DOHH2 (cell line): Measurements from ENCODE around the gene METTL1.
A peak's percentile ranks its signal among the peaks of the same experiment; 100 is the strongest.

Experiments
- H3F3A ChIP-seq: fragments of 200-600 bp; sonication (generic), shearing (Covaris generic); 2 replicates; pipeline ENCODE4 v1.6.0; 2016; ENCODE audit warnings: antibody characterized with exemption, mild to moderate bottlenecking; ENCODE audit not compliant: control insufficient read depth, insufficient read depth
- H3K27ac ChIP-seq: fragments of 200-600 bp; sonication (generic); 2 replicates; pipeline ENCODE4 v1.5.1; 2014; ENCODE audit warnings: low read depth, mild to moderate bottlenecking, low read length, moderate library complexity
- H3K27me3 ChIP-seq: fragments of 200-600 bp; sonication (generic); 2 replicates; pipeline ENCODE4 v1.6.1; 2014; ENCODE audit warnings: mild to moderate bottlenecking, low read length, mixed read lengths; ENCODE audit not compliant: control insufficient read depth
- H3K36me3 ChIP-seq: fragments of 200-600 bp; sonication (generic); 2 replicates; pipeline ENCODE4 v1.6.1; 2014; ENCODE audit warnings: mild to moderate bottlenecking, low read length, moderate library complexity, mixed read lengths; ENCODE audit not compliant: control insufficient read depth
- H3K4me1 ChIP-seq: fragments of 200-600 bp; sonication (generic); 2 replicates; pipeline ENCODE4 v1.6.1; 2014; ENCODE audit warnings: mild to moderate bottlenecking, low read length, mixed read lengths; ENCODE audit not compliant: control insufficient read depth
- H3K4me2 ChIP-seq: fragments of 200-600 bp; sonication (generic); 2 replicates; pipeline ENCODE4 v1.6.0; 2014; ENCODE audit warnings: mild to moderate bottlenecking, low read length, moderate library complexity
- H3K4me3 ChIP-seq: fragments of 200-600 bp; sonication (generic); 2 replicates; pipeline ENCODE4 v1.5.1; 2014; ENCODE audit warnings: mild to moderate bottlenecking, low read length, mixed read lengths
- H3K79me2 ChIP-seq: fragments of 200-600 bp; sonication (generic); 2 replicates; pipeline ENCODE4 v1.6.1; 2014; ENCODE audit warnings: mild to moderate bottlenecking, low read length, mixed read lengths; ENCODE audit not compliant: control insufficient read depth
- H3K9me2 ChIP-seq: fragments of 200-600 bp; sonication (generic); replicated peaks from 2 replicates; pipeline ENCODE4 v1.6.1; 2014; ENCODE audit warnings: mild to moderate bottlenecking, low read length, mixed read lengths; ENCODE audit not compliant: control insufficient read depth
- H3K9me3 ChIP-seq: fragments of 200-600 bp; sonication (generic); 2 replicates; pipeline ENCODE4 v1.6.1; 2014; ENCODE audit warnings: antibody characterized with exemption, low read length, mixed read lengths; ENCODE audit not compliant: control insufficient read depth, insufficient read depth
- H4K20me1 ChIP-seq: fragments of 200-600 bp; sonication (generic); 2 replicates; pipeline ENCODE4 v1.6.0; 2014; ENCODE audit warnings: low read depth, mild to moderate bottlenecking, antibody characterized with exemption, low read length, moderate library complexity; ENCODE audit not compliant: control insufficient read depth, insufficient read depth
- CTCF ChIP-seq: fragments of 200-600 bp; sonication (generic); IDR thresholded peaks from one replicate; pipeline ENCODE4 v1.5.1; 2014; ENCODE audit warnings: antibody characterized with exemption, mild to moderate bottlenecking, low read depth, low read length; ENCODE audit not compliant: poor library complexity, severe bottlenecking
- EZH2phosphoT487 ChIP-seq: fragments of 200-600 bp; sonication (generic); IDR thresholded peaks from 2 replicates; pipeline ENCODE4 v1.6.1; 2017; ENCODE audit warnings: borderline replicate concordance, mild to moderate bottlenecking, antibody characterized with exemption, low read length, moderate library complexity, mixed read lengths

The METTL1 gene

GRCh38 chr12:57739914-57740538, 31.9 kb downstream of the METTL1 start:
- Histone ChIP-seq H3K4me1 (peaks cover 49% of the 10 kb centered on the region), H3F3A (peaks cover 2% of the 10 kb centered on the region; the same call in 1 of the 2 replicates), H3K27me3 (no peaks in the 10 kb centered on the region), H3K79me2 (peaks cover 33% of the 10 kb centered on the region), H3K36me3 (peaks cover 1% of the 10 kb centered on the region; the same call in 1 of the 2 replicates), H3K4me2 (peak overlapping the region; percentile 93), H3K9me3 (no peaks in the 10 kb centered on the region), H4K20me1 (no peaks in the 10 kb centered on the region), H3K9me2 (no peaks in the 10 kb centered on the region), H3K4me3 (no peak overlapping the region), H3K27ac (no peak overlapping the region)
- TF ChIP-seq EZH2phosphoT487 (no peak), CTCF (no peak)

- Histone ChIP-seq H3K4me1 (peaks cover 49% of the 10 kb centered on the region), H3K36me3 (peaks cover 3% of the 10 kb centered on the region; the same call in 1 of the 2 replicates), H3K27me3 (no peaks in the 10 kb centered on the region), H3K9me3 (no peaks in the 10 kb centered on the region), H3F3A (peaks cover 2% of the 10 kb centered on the region; the same call in 1 of the 2 replicates), H4K20me1 (no peaks in the 10 kb centered on the region), H3K4me2 (peak overlapping the region; percentile 17; the same call in 1 of the 2 replicates), H3K79me2 (peaks cover 32% of the 10 kb centered on the region), H3K9me2 (no peaks in the 10 kb centered on the region), H3K27ac (no peak overlapping the region), H3K4me3 (no peak overlapping the region)
- TF ChIP-seq CTCF (no peak), EZH2phosphoT487 (no peak)
Measured at GRCh38 chr12:57739387-57739786, 32.5 kb downstream of the METTL1 start.

GRCh38 chr12:57738661-57739237, 33.2 kb downstream of the METTL1 start, which contains the start of gene AGAP2:
TSS of gene AGAP2 (minus strand) at chr12:57738742. CDS start at chr12:57738246, 496 bp downstream.
- no peak for TF ChIP-seq EZH2phosphoT487
- H3F3A ChIP-seq: peaks cover 2% of the 10 kb centered on the region; the same call in 1 of the 2 replicates
- peaks cover 32% of the 10 kb centered on the region for H3K79me2 ChIP-seq
- H4K20me1 ChIP-seq: no peaks in the 10 kb centered on the region
- no peaks in the 10 kb centered on the region for H3K9me2 ChIP-seq
- H3K27ac ChIP-seq: no peak within 1 kb of the TSS
- peak within 1 kb of the TSS; percentile 17; the same call in 1 of the 2 replicates for H3K4me2 ChIP-seq
- H3K9me3 ChIP-seq: no peaks in the 10 kb centered on the region
- no peaks in the 10 kb centered on the region for H3K27me3 ChIP-seq
- H3K36me3 ChIP-seq: peaks cover 9% of the 10 kb centered on the region; the same call in 1 of the 2 replicates
- H3K4me1 ChIP-seq: peaks cover 42% of the 10 kb centered on the region
- no peak within 1 kb of the TSS for H3K4me3 ChIP-seq
